ENCODE data around the gene FAM131B.

The FAM131B gene

GRCh38 chr7:143354965-143355364, 7.5 kb downstream of the FAM131B start:
- ChIA-PET POLR2A (no interaction called here), CTCF (no interaction called here)
- DNase-seq (ENCODE audit: extremely low spot score), result no peak
- TF ChIP-seq PKNOX1 (IDR thresholded peaks at IDR 0.05) (no peak), HDGF (IDR thresholded peaks at IDR 0.05; ENCODE audit: borderline replicate concordance) (no peak), FOXM1 (IDR thresholded peaks at IDR 0.05; ENCODE audit: borderline replicate concordance) (no peak), L3MBTL2 (conservative IDR thresholded peaks at IDR 0.05) (no peak), ZNF384 (IDR thresholded peaks at IDR 0.05) (no peak), CTBP1 (IDR thresholded peaks at IDR 0.05; ENCODE audit: borderline replicate concordance) (no peak), FOXK2 (IDR thresholded peaks at IDR 0.05) (no peak), ARNT (IDR thresholded peaks at IDR 0.05) (no peak), SP1 (IDR thresholded peaks at IDR 0.05) (no peak)

DNA sequence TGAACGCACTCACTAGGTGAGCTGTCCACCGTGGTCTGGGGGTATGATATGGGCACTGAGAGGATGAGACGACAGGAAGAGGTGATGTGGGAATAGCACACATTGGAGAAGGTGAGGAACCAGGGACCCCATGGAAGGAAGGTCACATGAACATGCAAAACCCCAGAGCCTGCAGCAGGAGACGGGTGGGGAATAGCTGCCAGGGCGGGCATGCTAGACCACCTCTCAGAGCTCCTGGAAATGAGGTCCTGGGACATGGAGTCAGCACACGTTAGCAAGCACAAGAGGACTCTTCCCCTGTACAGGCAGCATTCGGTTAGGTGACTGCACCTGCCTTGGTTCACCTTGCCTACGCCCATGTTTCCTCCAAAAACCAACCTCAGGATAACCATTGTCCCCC, 8.1 kb downstream of the FAM131B start:
- POLR2A ChIA-PET, result no interaction called here
- CTCF ChIA-PET, result no interaction called here
- TF ChIP-seq FOXA1 (IDR thresholded peaks at IDR 0.05) (no peak), TARDBP (IDR thresholded peaks at IDR 0.05) (no peak), SUZ12 (IDR thresholded peaks at IDR 0.05) (no peak), NFRKB (IDR thresholded peaks at IDR 0.05) (no peak), HDGF (IDR thresholded peaks at IDR 0.05; ENCODE audit: borderline replicate concordance) (no peak), LEF1 (IDR thresholded peaks at IDR 0.05; ENCODE audit: borderline replicate concordance) (no peak), PKNOX1 (IDR thresholded peaks at IDR 0.05) (no peak), ELF4 (IDR thresholded peaks at IDR 0.05) (no peak), FOXK2 (IDR thresholded peaks at IDR 0.05) (no peak), CTBP1 (IDR thresholded peaks at IDR 0.05; ENCODE audit: borderline replicate concordance) (no peak), ZNF384 (IDR thresholded peaks at IDR 0.05) (no peak), ARNT (IDR thresholded peaks at IDR 0.05) (no peak), BHLHE40 (IDR thresholded peaks at IDR 0.05; ENCODE audit: borderline replicate concordance) (no peak), FOXM1 (IDR thresholded peaks at IDR 0.05; ENCODE audit: borderline replicate concordance) (no peak), SP1 (IDR thresholded peaks at IDR 0.05) (no peak), L3MBTL2 (conservative IDR thresholded peaks at IDR 0.05) (no peak)
- DNase-seq (ENCODE audit: extremely low spot score), result no peak

- ChIA-PET POLR2A (no interaction called here), CTCF (no interaction called here)
- TF ChIP-seq FOXK2 (IDR thresholded peaks at IDR 0.05), result no peak
- TF ChIP-seq L3MBTL2 (conservative IDR thresholded peaks at IDR 0.05), result no peak
- no peak for TF ChIP-seq SUZ12 (IDR thresholded peaks at IDR 0.05)
- no peak for TF ChIP-seq CTBP1 (IDR thresholded peaks at IDR 0.05; ENCODE audit: borderline replicate concordance)
- TF ChIP-seq SP1 (IDR thresholded peaks at IDR 0.05), result no peak
- TF ChIP-seq HDGF (IDR thresholded peaks at IDR 0.05; ENCODE audit: borderline replicate concordance), result no peak
- no peak for DNase-seq (ENCODE audit: extremely low spot score)
Observed at GRCh38 chr7:143352531-143353002, 9.9 kb downstream of the FAM131B start.

DNA sequence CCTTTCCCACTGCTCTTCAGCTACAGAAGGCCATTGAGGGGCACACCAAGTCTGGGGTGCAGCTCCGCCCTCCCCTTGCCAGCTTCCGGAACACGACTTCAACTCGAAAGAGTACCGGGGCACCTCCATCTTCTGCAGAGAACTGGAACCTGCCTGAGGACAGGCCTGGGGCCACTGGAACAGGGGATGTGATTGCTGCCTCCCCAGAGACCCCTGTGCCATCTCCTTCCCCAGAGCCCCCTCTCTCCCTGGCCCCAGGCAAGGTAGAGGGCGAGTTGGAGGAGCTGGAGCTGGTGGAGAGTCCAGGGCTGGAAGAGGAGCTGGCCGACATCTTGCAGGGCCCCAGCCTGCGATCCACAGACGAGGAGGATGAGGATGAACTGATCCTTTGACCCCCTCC, 10.9 kb downstream of the FAM131B start:
- TF ChIP-seq L3MBTL2 (conservative IDR thresholded peaks at IDR 0.05) (no peak), ARNT (IDR thresholded peaks at IDR 0.05) (no peak), FOXA1 (IDR thresholded peaks at IDR 0.05) (no peak), BHLHE40 (IDR thresholded peaks at IDR 0.05; ENCODE audit: borderline replicate concordance) (no peak), FOXM1 (IDR thresholded peaks at IDR 0.05; ENCODE audit: borderline replicate concordance) (no peak), HDGF (IDR thresholded peaks at IDR 0.05; ENCODE audit: borderline replicate concordance) (no peak), ELF4 (IDR thresholded peaks at IDR 0.05) (no peak), LEF1 (IDR thresholded peaks at IDR 0.05; ENCODE audit: borderline replicate concordance) (no peak), ZNF384 (IDR thresholded peaks at IDR 0.05) (no peak), FOXK2 (IDR thresholded peaks at IDR 0.05) (no peak), NFRKB (IDR thresholded peaks at IDR 0.05) (no peak), PKNOX1 (IDR thresholded peaks at IDR 0.05) (no peak), SP1 (IDR thresholded peaks at IDR 0.05) (no peak), CTBP1 (IDR thresholded peaks at IDR 0.05; ENCODE audit: borderline replicate concordance) (no peak)
- CTCF ChIA-PET, result no interaction called here
- POLR2A ChIA-PET, result no interaction called here
- no peak for DNase-seq (ENCODE audit: extremely low spot score)

- DNase-seq (ENCODE audit: extremely low spot score), result no peak
- POLR2A ChIA-PET, result no interaction called here
- CTCF ChIA-PET, result no interaction called here
- TF ChIP-seq HDGF (IDR thresholded peaks at IDR 0.05; ENCODE audit: borderline replicate concordance) (no peak), BHLHE40 (IDR thresholded peaks at IDR 0.05; ENCODE audit: borderline replicate concordance) (no peak), PKNOX1 (IDR thresholded peaks at IDR 0.05) (no peak), ZNF384 (IDR thresholded peaks at IDR 0.05) (no peak), FOXA1 (IDR thresholded peaks at IDR 0.05) (no peak), ARNT (IDR thresholded peaks at IDR 0.05) (no peak), FOXK2 (IDR thresholded peaks at IDR 0.05) (no peak), TARDBP (IDR thresholded peaks at IDR 0.05) (no peak), LEF1 (IDR thresholded peaks at IDR 0.05; ENCODE audit: borderline replicate concordance) (no peak), SUZ12 (IDR thresholded peaks at IDR 0.05) (no peak), ELF4 (IDR thresholded peaks at IDR 0.05) (no peak), SP1 (IDR thresholded peaks at IDR 0.05) (no peak), L3MBTL2 (conservative IDR thresholded peaks at IDR 0.05) (no peak), CTBP1 (IDR thresholded peaks at IDR 0.05; ENCODE audit: borderline replicate concordance) (no peak), NFRKB (IDR thresholded peaks at IDR 0.05) (no peak)
Observed at GRCh38 chr7:143351060-143351459, 11.5 kb downstream of the FAM131B start.

- DNase-seq (ENCODE audit: extremely low spot score), result no peak
- ChIA-PET CTCF (interaction anchor here (0.6 to 0.7 kb wide), 3 partner anchors 11 to 700 kb away, joined by 3 to 4 read pairs (median 3); no protein-coding TSS in a partner anchor), POLR2A (no interaction called here)
- no peak for TF ChIP-seq ARNT (IDR thresholded peaks at IDR 0.05)
- no peak for TF ChIP-seq TARDBP (IDR thresholded peaks at IDR 0.05)
- no peak for TF ChIP-seq HDGF (IDR thresholded peaks at IDR 0.05; ENCODE audit: borderline replicate concordance)
- no peak for TF ChIP-seq PKNOX1 (IDR thresholded peaks at IDR 0.05)
- TF ChIP-seq BHLHE40 (IDR thresholded peaks at IDR 0.05; ENCODE audit: borderline replicate concordance), result no peak
- TF ChIP-seq SUZ12 (IDR thresholded peaks at IDR 0.05), result no peak
- TF ChIP-seq L3MBTL2 (conservative IDR thresholded peaks at IDR 0.05), result no peak
- no peak for TF ChIP-seq FOXM1 (IDR thresholded peaks at IDR 0.05; ENCODE audit: borderline replicate concordance)
Observed at GRCh38 chr7:143347950-143348349, 14.6 kb downstream of the FAM131B start.

All from HEK293T (cell line).